Kidney (tissue), 14 donors: Measurements from ENCODE around the gene RETREG1. TPM values are rescaled to one million over a fixed set of nuclear protein-coding genes. Genes with fewer than 3 reads are reported as not detected.

Experiments used
- DNase-seq, 5 donors: peaks; one replicate each; pipeline ENCODE4 v3.0.0-alpha.2; 2013 to 2020
- FAIRE-seq: peaks from 2 replicates; lab custom pipeline; 2012; peaks lifted over from hg19 to GRCh38; lab: Jason Lieb, UNC
- H3K27ac ChIP-seq, 2 donors: one replicate each; pipeline ENCODE4 v1.7.0; 2013; ENCODE audit warnings: low read depth in 2 of 2, low read length in 2 of 2, inconsistent platforms in 1 of 2
- H3K27me3 ChIP-seq: one replicate; pipeline ENCODE4 v1.7.1; 2013; ENCODE audit warnings: low read length, inconsistent platforms; ENCODE audit not compliant: control insufficient read depth, insufficient read depth
- H3K36me3 ChIP-seq, 3 donors: one replicate each; pipeline versions ENCODE4 v1.7.0 to v1.7.1; 2013; ENCODE audit warnings: low read length in 3 of 3, control low read depth in 1 of 3, inconsistent platforms in 1 of 3; ENCODE audit not compliant: insufficient read depth in 3 of 3, control insufficient read depth in 2 of 3
- H3K4me1 ChIP-seq, 3 donors: one replicate each; pipeline versions ENCODE4 v1.7.0 to v1.7.1; 2013; ENCODE audit warnings: low read length in 3 of 3, inconsistent platforms in 1 of 3, low read depth in 1 of 3; ENCODE audit not compliant: control insufficient read depth in 2 of 3, insufficient read depth in 2 of 3
- H3K4me3 ChIP-seq, 3 donors: one replicate each; pipeline versions ENCODE4 v1.7.0 to v1.8.1; 2013; ENCODE audit warnings: low read length in 3 of 3, control low read depth in 1 of 3, inconsistent platforms in 1 of 3
- H3K9ac ChIP-seq, 3 donors: one replicate each; pipeline versions ENCODE4 v1.7.0 to v1.7.1; 2013; ENCODE audit warnings: low read length in 3 of 3, control low read depth in 1 of 3, inconsistent platforms in 1 of 3
- H3K9me3 ChIP-seq, 3 donors: one replicate each; pipeline versions ENCODE4 v1.7.0 to v1.7.1; 2013; ENCODE audit warnings: low read length in 3 of 3, control low read depth in 1 of 3, inconsistent platforms in 1 of 3; ENCODE audit not compliant: control insufficient read depth in 2 of 3, insufficient read depth in 1 of 3
- CTCF ChIP-seq: IDR thresholded peaks from 3 replicates; pipeline ENCODE4 v1.5.1; 2012; ENCODE audit warnings: mild to moderate bottlenecking, moderate library complexity, borderline replicate concordance; ENCODE audit not compliant: insufficient read depth; ENCODE audit errors: extremely low read depth
- intact Hi-C: fragments of 100-400 bp; cut with DNase I; formaldehyde crosslinking; loops from one replicate; pipeline ENCODE4 v1.11.1; 2022
- polyA plus RNA-seq: library from polyadenylated mRNA; stranded (reverse); fragments of 350-450 nt; fragmentation: Illumina TruSeq; extraction: RNeasy Lipid Tissue Mini Kit (QIAGEN cat#74804); gene quantifications from one replicate; pipeline ENCODE4 v1.2.3, GENCODE V29; 2014; ENCODE audit warnings: low read depth, low replicate concordance; ENCODE audit not compliant: insufficient read depth
- total RNA-seq: library from RNA; stranded (reverse); fragmentation: NEBNext Ultra II Directional; extraction: Animal tissue kit (Norgen Biotek cat#: 25700); gene quantifications from one replicate; pipeline ENCODE4 v1.2.1, GENCODE V29; 2021
- donor health status: control.
- donor health status: control.
- donor health status: control.
- donor health status: control.
- donor health status: control.
- donor health status: DM: yes; HTN: yes; CAD: no.
- donor health status: Normal renal cell carcinoma (clear cell type).

The RETREG1 gene
- total and polyA plus RNA-seq, 2 donors from 2014 or later = 53.6 to 104 TPM

GRCh38 chr5:16568875-16569580 lies 47.8 kb downstream of the RETREG1 start:
- FAIRE-seq (no peak), DNase-seq (no peak)
- Histone ChIP-seq H3K9me3 (no peaks in the 10 kb centered on the region), H3K36me3 (no peaks in the 10 kb centered on the region), H3K4me1 (no peaks in the 10 kb centered on the region), H3K4me3 (no peak overlapping the region), H3K9ac (no peak overlapping the region), H3K27ac (no peak overlapping the region), H3K27me3 (no peaks in the 10 kb centered on the region)
- no peak for TF ChIP-seq CTCF
- intact Hi-C loops = no loop called here

GRCh38 chr5:16567365-16567764 lies 49.4 kb downstream of the RETREG1 start:
- Histone ChIP-seq H3K27me3 (no peaks in the 10 kb centered on the region), H3K36me3 (no peaks in the 10 kb centered on the region), H3K27ac (no peak overlapping the region), H3K9me3 (no peaks in the 10 kb centered on the region), H3K4me1 (no peaks in the 10 kb centered on the region), H3K4me3 (no peak overlapping the region), H3K9ac (no peak overlapping the region)
- intact Hi-C loops = no loop called here
- TF ChIP-seq CTCF = no peak
- no peak for FAIRE-seq
- no peak for DNase-seq

GRCh38 chr5:16565118-16565517 lies 51.7 kb downstream of the RETREG1 start:
- FAIRE-seq (no peak), DNase-seq (no peak)
- no peak overlapping the region for H3K27ac ChIP-seq
- no peak overlapping the region for H3K4me3 ChIP-seq
- H3K36me3 ChIP-seq = no peaks in the 10 kb centered on the region
- H3K27me3 ChIP-seq = no peaks in the 10 kb centered on the region
- no peak for TF ChIP-seq CTCF
- H3K9ac ChIP-seq = no peak overlapping the region
- intact Hi-C loops = no loop called here
- H3K9me3 ChIP-seq = no peaks in the 10 kb centered on the region
- H3K4me1 ChIP-seq = no peaks in the 10 kb centered on the region
